Smooth muscle cell (in vitro differentiated cells): ENCODE data around the gene ZDHHC14. TPM values are rescaled to one million over a fixed set of nuclear protein-coding genes. Genes with fewer than 3 reads are reported as not detected.

Source experiments
- DNase-seq: peaks from one replicate; lab custom pipeline; 2025; ENCODE audit not compliant: unreplicated experiment; lab: John Stamatoyannopoulos, UW
- H2AFZ ChIP-seq: fragments of 200-600 bp; sonication (generic); 2 replicates; pipeline ENCODE4 v1.6.0; 2016; ENCODE audit warnings: antibody characterized with exemption, low read depth, mild to moderate bottlenecking
- H3F3A ChIP-seq: fragments of 200-600 bp; sonication (generic); 2 replicates; pipeline ENCODE4 v1.6.0; 2017; ENCODE audit warnings: antibody characterized with exemption, low read depth
- H3K27ac ChIP-seq: fragments of 200-600 bp; sonication (generic); 2 replicates; pipeline ENCODE4 v1.5.1; 2016; ENCODE audit warnings: low read depth, mild to moderate bottlenecking
- H3K27me3 ChIP-seq: fragments of 200-600 bp; sonication (generic); 2 replicates; pipeline ENCODE4 v1.6.1; 2016; ENCODE audit warnings: low read depth, mild to moderate bottlenecking
- H3K36me3 ChIP-seq: fragments of 200-600 bp; sonication (generic); 2 replicates; pipeline ENCODE4 v1.5.1; 2016; ENCODE audit warnings: low read depth
- H3K4me1 ChIP-seq: fragments of 200-600 bp; sonication (generic); 2 replicates; pipeline ENCODE4 v1.5.1; 2016; ENCODE audit warnings: low read depth
- H3K4me2 ChIP-seq: fragments of 200-600 bp; sonication (generic); 2 replicates; pipeline ENCODE4 v1.6.0; 2016; ENCODE audit warnings: mild to moderate bottlenecking
- H3K4me3 ChIP-seq: fragments of 200-600 bp; sonication (generic); 2 replicates; pipeline ENCODE4 v1.5.1; 2016; ENCODE audit warnings: mild to moderate bottlenecking
- H3K79me2 ChIP-seq: fragments of 200-600 bp; sonication (generic); 2 replicates; pipeline ENCODE4 v1.6.0; 2016; ENCODE audit warnings: low read depth, mild to moderate bottlenecking
- H3K9ac ChIP-seq: fragments of 200-600 bp; sonication (generic); 2 replicates; pipeline ENCODE4 v1.6.0; 2016; ENCODE audit warnings: low read depth
- H3K9me3 ChIP-seq: fragments of 200-600 bp; sonication (generic); replicated peaks from 2 replicates; pipeline ENCODE4 v1.5.1; 2016; ENCODE audit warnings: low read depth
- H4K20me1 ChIP-seq: fragments of 200-600 bp; sonication (generic); 2 replicates; pipeline ENCODE4 v1.6.0; 2016; ENCODE audit warnings: low read depth
- WGBS: methylation state at CpG from one replicate; pipeline ENCODE4 v1.1.7; 2016; ENCODE audit warnings: low lambda C conversion rate; 5-methylcytosine and 5-hydroxymethylcytosine counted together
- polyA plus RNA-seq: library from polyadenylated mRNA; unstranded; fragments of >200 nt; fragmentation: Nextera tagmentation; extraction: Ambion mirVana; gene quantifications from 2 replicates; pipeline ENCODE4 v1.2.1, GENCODE V29; 2016
- total RNA-seq: library from RNA; depleted of rRNA; stranded (reverse); fragments of >200 nt; gene quantifications from 2 replicates; pipeline ENCODE4 v1.2.3, GENCODE V29; 2014
- TF ChIP-seq, protein P1 (sequence below): fragments of 200-600 bp; sonication (generic); IDR thresholded peaks from 2 replicates; pipeline ENCODE4 v1.5.1; 2017; ENCODE audit warnings: borderline replicate concordance, mild to moderate bottlenecking, antibody characterized with exemption; ENCODE audit not compliant: insufficient read depth, poor library complexity, severe bottlenecking

Gene ZDHHC14
- total and polyA plus RNA-seq, 2 experiments from 2014 or later, result 1.3 to 1.6 TPM

DNA sequence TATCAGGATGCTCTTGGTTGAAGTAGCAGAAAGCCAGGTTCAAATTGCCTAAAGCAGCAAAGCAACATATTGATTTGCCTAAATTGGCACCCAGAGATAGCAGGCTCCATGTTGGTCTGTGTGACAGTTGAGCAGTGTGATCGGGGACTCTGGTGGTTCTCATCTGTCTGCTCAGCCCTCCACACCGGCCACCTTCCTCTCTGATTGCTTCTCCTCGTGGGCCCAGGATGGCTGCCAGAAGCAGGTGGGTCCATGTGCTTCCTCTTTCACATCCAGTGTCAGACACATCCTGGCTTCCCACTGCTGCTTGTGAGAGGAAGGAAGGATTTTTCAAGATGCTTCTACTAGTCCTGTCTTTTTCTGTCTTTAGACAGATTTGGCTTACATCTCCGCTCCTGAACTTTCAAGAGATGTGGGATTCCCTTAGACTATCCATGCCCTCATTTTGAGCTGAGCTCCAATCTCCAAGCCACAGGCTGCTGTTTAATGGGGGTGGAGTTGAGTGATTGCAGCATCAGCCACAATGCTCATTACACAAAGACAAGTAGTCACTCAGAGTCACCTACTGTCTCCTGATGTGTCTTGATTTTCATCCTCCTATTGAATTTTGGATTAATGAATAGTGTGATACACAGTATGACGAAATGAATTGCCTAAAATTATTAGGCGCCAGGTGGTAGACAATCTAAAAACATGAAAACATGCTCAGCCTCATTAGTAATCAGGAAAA is 122.2 kb downstream of the ZDHHC14 start:
- 83% methylated on average over 6 of the region's 6 CpGs for WGBS
- no peaks in the 10 kb centered on the region for H3K27me3 ChIP-seq
- H3K79me2 ChIP-seq, result no peaks in the 10 kb centered on the region
- no peak overlapping the region for H3K27ac ChIP-seq
- TF ChIP-seq, protein P1, sequence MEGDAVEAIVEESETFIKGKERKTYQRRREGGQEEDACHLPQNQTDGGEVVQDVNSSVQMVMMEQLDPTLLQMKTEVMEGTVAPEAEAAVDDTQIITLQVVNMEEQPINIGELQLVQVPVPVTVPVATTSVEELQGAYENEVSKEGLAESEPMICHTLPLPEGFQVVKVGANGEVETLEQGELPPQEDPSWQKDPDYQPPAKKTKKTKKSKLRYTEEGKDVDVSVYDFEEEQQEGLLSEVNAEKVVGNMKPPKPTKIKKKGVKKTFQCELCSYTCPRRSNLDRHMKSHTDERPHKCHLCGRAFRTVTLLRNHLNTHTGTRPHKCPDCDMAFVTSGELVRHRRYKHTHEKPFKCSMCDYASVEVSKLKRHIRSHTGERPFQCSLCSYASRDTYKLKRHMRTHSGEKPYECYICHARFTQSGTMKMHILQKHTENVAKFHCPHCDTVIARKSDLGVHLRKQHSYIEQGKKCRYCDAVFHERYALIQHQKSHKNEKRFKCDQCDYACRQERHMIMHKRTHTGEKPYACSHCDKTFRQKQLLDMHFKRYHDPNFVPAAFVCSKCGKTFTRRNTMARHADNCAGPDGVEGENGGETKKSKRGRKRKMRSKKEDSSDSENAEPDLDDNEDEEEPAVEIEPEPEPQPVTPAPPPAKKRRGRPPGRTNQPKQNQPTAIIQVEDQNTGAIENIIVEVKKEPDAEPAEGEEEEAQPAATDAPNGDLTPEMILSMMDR, result no peak
- H3K36me3 ChIP-seq, result no peaks in the 10 kb centered on the region
- H3K9ac ChIP-seq, result no peak overlapping the region
- H3K4me1 ChIP-seq, result no peaks in the 10 kb centered on the region
- no peaks in the 10 kb centered on the region for H4K20me1 ChIP-seq
- H3K4me3 ChIP-seq, result no peak overlapping the region
- no peak overlapping the region for H3K4me2 ChIP-seq
- H3K9me3 ChIP-seq, result no peaks in the 10 kb centered on the region
- no peak overlapping the region for H2AFZ ChIP-seq
- DNase-seq, result no peak
- H3F3A ChIP-seq, result no peaks in the 10 kb centered on the region

DNA sequence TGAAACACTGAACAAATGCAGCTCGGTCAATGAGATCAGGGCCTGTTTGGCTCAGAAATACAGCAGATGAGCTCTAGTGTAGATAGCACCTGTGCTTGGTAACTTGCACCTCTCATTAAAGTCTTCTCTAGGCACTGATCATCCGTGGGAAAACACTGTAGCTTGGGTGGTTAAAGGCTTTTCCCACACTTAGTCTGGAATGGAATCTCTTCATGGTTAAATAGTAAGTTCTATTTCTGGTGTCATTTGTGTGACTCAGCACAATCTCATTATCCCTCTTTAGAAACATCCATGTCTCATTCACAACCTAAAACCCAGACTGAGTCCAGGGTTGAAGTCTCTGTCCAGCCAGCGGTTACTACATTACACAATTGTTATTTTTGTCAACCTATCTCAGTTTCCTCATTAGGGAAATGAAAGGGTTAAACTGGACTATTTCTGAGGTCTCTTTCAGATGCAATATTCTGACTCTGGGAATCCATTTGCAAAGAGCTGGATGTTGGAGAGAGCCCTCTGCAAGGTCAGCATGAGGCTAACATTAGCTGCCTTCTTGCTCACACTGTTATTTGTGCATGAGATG is 125.0 kb downstream of the ZDHHC14 start:
- no peaks in the 10 kb centered on the region for H3K27me3 ChIP-seq
- H3K79me2 ChIP-seq, result no peaks in the 10 kb centered on the region
- no peak overlapping the region for H3K4me2 ChIP-seq
- DNase-seq, result no peak
- no peaks in the 10 kb centered on the region for H3K4me1 ChIP-seq
- TF ChIP-seq, protein P1, result no peak
- no peak overlapping the region for H3K27ac ChIP-seq
- no peak overlapping the region for H3K4me3 ChIP-seq
- H3K9ac ChIP-seq, result no peak overlapping the region
- no peaks in the 10 kb centered on the region for H3F3A ChIP-seq
- no peak overlapping the region for H2AFZ ChIP-seq
- no peaks in the 10 kb centered on the region for H4K20me1 ChIP-seq
- H3K36me3 ChIP-seq, result no peaks in the 10 kb centered on the region
- no peaks in the 10 kb centered on the region for H3K9me3 ChIP-seq
- WGBS, result 95% methylated on average over 3 of the region's 3 CpGs

GRCh38 chr6:157510323-157511188 is 129.6 kb downstream of the ZDHHC14 start:
- no peaks in the 10 kb centered on the region for H3K4me1 ChIP-seq
- no peaks in the 10 kb centered on the region for H3K36me3 ChIP-seq
- no peaks in the 10 kb centered on the region for H3K79me2 ChIP-seq
- no peak overlapping the region for H3K27ac ChIP-seq
- whole genome bisulfite sequencing, result 89% methylated on average over 24 of the region's 24 CpGs
- DNase-seq, result no peak
- H3K4me2 ChIP-seq, result no peak overlapping the region
- H3K4me3 ChIP-seq, result no peak overlapping the region
- no peak overlapping the region for H3K9ac ChIP-seq
- H3F3A ChIP-seq, result no peaks in the 10 kb centered on the region
- H3K9me3 ChIP-seq, result no peaks in the 10 kb centered on the region
- TF ChIP-seq, protein P1, result no peak
- H2AFZ ChIP-seq, result no peak overlapping the region
- no peaks in the 10 kb centered on the region for H3K27me3 ChIP-seq
- H4K20me1 ChIP-seq, result no peaks in the 10 kb centered on the region
